ENCODE results near the gene DYNC1I1. TPM values are rescaled to one million over a fixed set of nuclear protein-coding genes. Genes with fewer than 3 reads are reported as not detected.

DYNC1I1 gene
- polyA plus RNA-seq, 1 of the 3 experiments (the other 2 are of a cell fraction), result 0.05 TPM

- Histone ChIP-seq H3K9me3 (0 out of 2 replicates have a peak, but pooled peaks cover 4% of the 10 kb centered on the region), H3K27ac (ENCODE audit: low read depth in 2 of 2, low read length in 1 of 2) (no peak overlapping the region), H3F3A (replicated peaks; ENCODE audit: insufficient read depth) (no peaks in the 10 kb centered on the region), H3K9ac (no peak overlapping the region), H3K9me2 (no peaks in the 10 kb centered on the region), H3K79me2 (ENCODE audit: insufficient read depth) (no peaks in the 10 kb centered on the region), H2AFZ (ENCODE audit: low read depth) (no peak overlapping the region), H3K4me2 (no peak overlapping the region), H3K4me1 (ENCODE audit: control insufficient read depth in 1 of 2, insufficient read depth in 2 of 2, low read depth in 1 of 2, low read length in 1 of 2) (no peaks in the 10 kb centered on the region; a peak in 2 of 4 replicates), H3K27me3 (ENCODE audit: insufficient read depth) (no peaks in the 10 kb centered on the region), H3K36me3 (replicated peaks in 1 of 2; ENCODE audit: control insufficient read depth in 1 of 2, insufficient read depth in 2 of 2, low read length in 1 of 2) (no peaks in the 10 kb centered on the region), H4K20me1 (ENCODE audit: insufficient read depth) (no peaks in the 10 kb centered on the region), H3K4me3 (ENCODE audit: low read depth in 2 of 2, low read length in 1 of 2) (no peak overlapping the region)
- TF ChIP-seq, protein P1, sequence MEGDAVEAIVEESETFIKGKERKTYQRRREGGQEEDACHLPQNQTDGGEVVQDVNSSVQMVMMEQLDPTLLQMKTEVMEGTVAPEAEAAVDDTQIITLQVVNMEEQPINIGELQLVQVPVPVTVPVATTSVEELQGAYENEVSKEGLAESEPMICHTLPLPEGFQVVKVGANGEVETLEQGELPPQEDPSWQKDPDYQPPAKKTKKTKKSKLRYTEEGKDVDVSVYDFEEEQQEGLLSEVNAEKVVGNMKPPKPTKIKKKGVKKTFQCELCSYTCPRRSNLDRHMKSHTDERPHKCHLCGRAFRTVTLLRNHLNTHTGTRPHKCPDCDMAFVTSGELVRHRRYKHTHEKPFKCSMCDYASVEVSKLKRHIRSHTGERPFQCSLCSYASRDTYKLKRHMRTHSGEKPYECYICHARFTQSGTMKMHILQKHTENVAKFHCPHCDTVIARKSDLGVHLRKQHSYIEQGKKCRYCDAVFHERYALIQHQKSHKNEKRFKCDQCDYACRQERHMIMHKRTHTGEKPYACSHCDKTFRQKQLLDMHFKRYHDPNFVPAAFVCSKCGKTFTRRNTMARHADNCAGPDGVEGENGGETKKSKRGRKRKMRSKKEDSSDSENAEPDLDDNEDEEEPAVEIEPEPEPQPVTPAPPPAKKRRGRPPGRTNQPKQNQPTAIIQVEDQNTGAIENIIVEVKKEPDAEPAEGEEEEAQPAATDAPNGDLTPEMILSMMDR (IDR thresholded peaks at IDR 0.05), result no peak
- TF ChIP-seq NFIC (IDR thresholded peaks at IDR 0.05; ENCODE audit: borderline replicate concordance) (no peak), EP300 (IDR thresholded peaks at IDR 0.05; ENCODE audit: borderline replicate concordance in 1 of 2, low read depth in 1 of 2, low read length in 1 of 2) (no peak), USF1 (IDR thresholded peaks at IDR 0.05; ENCODE audit: borderline replicate concordance, low read depth) (no peak), EZH2phosphoT487 (IDR thresholded peaks at IDR 0.05; ENCODE audit: borderline replicate concordance, low read depth) (no peak), MAX (IDR thresholded peaks at IDR 0.05; ENCODE audit: low read depth) (no peak), GATA2 (CRISPR knock-in tag; IDR thresholded peaks at IDR 0.05) (no peak), RXRA (IDR thresholded peaks at IDR 0.05; ENCODE audit: borderline replicate concordance, low read depth) (no peak), SIN3A (IDR thresholded peaks at IDR 0.05; ENCODE audit: borderline replicate concordance, low read depth, low read length) (no peak), TAF1 (IDR thresholded peaks at IDR 0.05; ENCODE audit: borderline replicate concordance, low read depth, low read length) (no peak), RFX5 (IDR thresholded peaks at IDR 0.05; ENCODE audit: low read length) (no peak), RCOR1 (IDR thresholded peaks at IDR 0.05; ENCODE audit: low read length) (no peak), IRF3 (IDR thresholded peaks at IDR 0.05; ENCODE audit: low read depth, low read length) (no peak), FOXM1 (IDR thresholded peaks at IDR 0.05; ENCODE audit: low read depth) (no peak)
- TF ChIP-seq, protein P2, sequence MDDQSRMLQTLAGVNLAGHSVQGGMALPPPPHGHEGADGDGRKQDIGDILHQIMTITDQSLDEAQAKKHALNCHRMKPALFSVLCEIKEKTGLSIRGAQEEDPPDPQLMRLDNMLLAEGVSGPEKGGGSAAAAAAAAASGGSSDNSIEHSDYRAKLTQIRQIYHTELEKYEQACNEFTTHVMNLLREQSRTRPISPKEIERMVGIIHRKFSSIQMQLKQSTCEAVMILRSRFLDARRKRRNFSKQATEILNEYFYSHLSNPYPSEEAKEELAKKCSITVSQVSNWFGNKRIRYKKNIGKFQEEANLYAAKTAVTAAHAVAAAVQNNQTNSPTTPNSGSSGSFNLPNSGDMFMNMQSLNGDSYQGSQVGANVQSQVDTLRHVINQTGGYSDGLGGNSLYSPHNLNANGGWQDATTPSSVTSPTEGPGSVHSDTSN (IDR thresholded peaks at IDR 0.05), result no peak
- CTCF ChIA-PET, result interaction anchor here (0.9 to 6.2 kb wide), 10 partner anchors 45 to 1164 kb away, joined by 3 to 57 read pairs (median 4); partner anchors contain the start of gene DYNC1I1
- WGBS (ENCODE audit: low lambda C conversion rate), result 24% methylated on average over 2 of the region's 2 CpGs
- POLR2A ChIA-PET, result no interaction called here
- DNase-seq, result no peak
These were observed 91.3 kb downstream of the DYNC1I1 start for GRCh38 chr7:95863623-95864022.
